ENCODE measurements around the gene KCNQ5.
"Not testable (repeated sequence)": the region's sequence is repeated elsewhere in the genome, so short reads cannot be mapped to it uniquely, and the experiment has no call there.

Gene KCNQ5

DNA sequence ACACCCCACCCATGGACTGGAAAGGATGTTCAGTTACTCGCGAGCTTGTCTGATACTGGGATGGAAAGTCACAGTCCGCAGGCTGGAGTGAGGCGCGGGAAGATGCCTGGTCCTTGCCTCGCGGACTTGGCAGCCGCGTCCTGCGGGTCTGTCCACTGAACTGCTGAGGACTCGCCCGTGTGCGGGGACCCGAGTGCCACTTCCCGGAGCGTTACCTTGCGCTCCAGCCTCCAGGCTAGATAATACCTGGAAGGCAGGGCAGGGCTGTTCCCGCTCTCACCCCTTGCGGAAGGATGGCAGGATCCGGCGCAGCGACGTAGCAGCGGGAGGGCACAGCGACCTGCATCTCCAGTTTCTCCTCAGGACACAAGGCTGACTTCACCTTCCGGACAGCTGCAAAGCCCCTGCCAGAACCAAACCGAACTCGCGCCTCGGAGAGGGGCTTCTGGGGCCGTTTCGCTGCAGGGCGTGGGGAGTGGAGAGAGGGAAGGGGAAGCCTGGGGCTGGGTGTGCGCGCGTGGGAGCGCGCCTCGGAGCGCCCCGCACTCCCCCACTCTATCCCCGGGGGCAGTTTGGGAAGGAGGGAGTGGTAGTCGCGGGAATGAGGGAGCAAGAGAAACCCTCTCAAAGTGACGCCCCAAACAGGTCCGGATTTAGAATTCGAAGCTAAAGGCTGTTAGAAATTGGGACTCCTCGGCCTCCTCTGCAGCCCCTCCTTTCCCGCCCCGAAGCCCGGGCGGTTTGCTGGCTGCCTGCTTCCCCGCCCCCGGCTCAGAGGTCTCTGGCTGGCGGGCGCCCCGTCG is at the start of gene KCNQ5:
TSS of gene KCNQ5 (plus strand) at position 774 of the 803 bp plus-strand sequence.
- DNase-seq: no peak

- DNase-seq: no peak
Observed at GRCh38 chr6:72579865-72580264, 42.0 kb upstream of the KCNQ5 start.

DNA sequence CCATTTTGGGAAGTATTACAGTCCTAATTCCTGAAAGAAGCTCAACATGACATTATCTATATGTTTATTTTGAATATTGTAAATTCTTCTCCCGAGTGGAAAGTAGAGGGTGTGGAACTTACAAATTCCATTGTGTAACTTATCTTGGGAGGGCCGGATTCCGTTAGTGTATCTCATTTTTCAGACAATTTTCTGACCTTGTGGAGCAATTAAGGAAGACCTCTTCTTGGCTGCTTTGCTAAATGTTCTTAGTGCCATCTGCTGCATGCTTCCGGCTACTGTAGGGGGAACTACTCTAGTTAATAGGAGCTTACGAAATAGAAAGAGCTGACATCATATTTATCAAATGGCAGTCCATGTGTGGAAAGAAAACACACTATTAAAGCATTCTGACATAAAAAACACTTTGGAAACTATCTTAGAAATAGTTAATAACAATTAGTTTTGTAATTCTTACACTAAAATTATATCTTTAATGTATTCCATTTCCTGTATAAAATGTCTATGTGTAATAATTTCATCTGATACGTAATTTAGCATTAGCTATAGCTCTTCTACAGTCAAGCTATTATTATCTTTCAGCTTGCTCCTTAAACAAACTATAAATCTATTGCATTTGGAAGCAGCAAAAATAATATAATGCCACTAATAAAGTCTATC is 41.5 kb upstream of the KCNQ5 start:
- peak; percentile 44 for DNase-seq

- DNase-seq: not testable (repeated sequence)
Observed at GRCh38 chr6:72580950-72581349, 40.9 kb upstream of the KCNQ5 start.

GRCh38 chr6:72588155-72588554 is 33.7 kb upstream of the KCNQ5 start:
- DNase-seq: no peak

- DNase-seq: no peak
Observed at GRCh38 chr6:72589096-72589495, 32.8 kb upstream of the KCNQ5 start.

GRCh38 chr6:72595812-72596211 is 26.1 kb upstream of the KCNQ5 start:
- no peak for DNase-seq

GRCh38 chr6:72616406-72617015 is 5.4 kb upstream of the KCNQ5 start:
- no peak for DNase-seq

GRCh38 chr6:72617721-72618120 is 4.1 kb upstream of the KCNQ5 start:
- no peak for DNase-seq

DNA sequence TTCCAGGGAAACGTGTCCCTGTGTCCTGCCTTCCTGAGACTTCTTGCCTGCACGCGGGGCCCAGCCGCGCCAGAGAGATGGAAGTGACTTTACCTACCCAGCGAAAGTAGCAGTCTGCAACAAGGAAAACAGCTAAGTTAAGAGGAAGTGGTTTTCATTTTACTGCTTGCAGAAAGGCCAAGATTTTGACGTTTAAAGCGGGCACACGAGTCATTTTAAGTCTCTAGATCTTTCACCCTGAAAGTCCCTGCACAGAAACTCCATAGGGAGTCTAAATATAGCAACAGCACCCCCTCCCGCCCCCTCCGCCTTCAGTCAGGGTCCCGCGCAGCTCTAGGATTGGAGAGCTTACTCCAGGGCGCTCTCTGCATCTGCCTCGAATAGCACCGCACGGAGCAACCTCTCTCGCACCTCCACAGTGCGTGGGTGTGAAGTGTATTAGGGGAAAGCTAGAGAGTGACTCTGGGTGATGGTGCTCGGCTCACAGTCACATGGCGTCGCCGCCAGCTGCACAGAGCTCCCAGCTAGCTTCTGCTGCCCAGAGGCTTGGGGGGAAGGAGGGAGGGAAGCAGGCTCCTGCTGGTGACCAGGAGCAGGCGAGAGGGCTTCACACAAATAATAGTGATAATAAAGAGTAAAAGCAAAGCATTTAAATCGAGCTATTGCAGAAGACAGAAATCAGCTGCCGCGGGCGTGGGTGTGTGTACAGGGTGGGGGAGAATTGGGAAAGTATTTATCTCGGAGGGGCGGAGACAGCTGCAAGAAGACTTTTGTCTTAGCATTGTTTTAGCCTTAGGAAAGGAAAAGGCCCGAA is 1.8 kb upstream of the KCNQ5 start:
- DNase-seq: no peak

DNA sequence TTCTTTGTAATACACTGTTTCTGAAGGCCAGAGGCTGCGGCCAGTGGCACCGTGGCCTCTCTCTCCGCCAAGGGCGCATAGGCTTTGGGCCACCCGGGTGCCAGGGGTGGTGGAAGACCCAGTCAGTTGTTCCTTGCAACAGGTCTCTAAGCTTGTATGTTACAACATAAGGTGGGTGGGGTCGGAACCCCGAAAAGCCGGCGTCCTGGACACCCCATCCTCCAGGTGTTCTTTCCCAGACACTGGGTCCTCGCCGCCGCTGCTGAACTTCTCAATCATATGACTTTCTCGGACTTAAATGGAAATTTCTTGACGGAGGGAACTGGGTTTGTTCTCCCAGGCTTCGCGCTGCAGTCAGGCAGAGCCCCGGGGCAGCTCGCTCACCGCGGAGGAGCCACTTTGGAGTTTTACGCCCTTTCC is 983 bp upstream of the KCNQ5 start:
- DNase-seq: no peak

GRCh38 chr6:72622094-72622940 is 453 bp downstream of the KCNQ5 start:
- DNase-seq: peak; percentile 25

- no peak for DNase-seq
Observed at GRCh38 chr6:72623808-72624207, 1.9 kb downstream of the KCNQ5 start.

- DNase-seq: no peak
Observed at GRCh38 chr6:72624557-72625160, 2.8 kb downstream of the KCNQ5 start.

- no peak for DNase-seq
Observed at GRCh38 chr6:72626126-72626525, 4.3 kb downstream of the KCNQ5 start.

GRCh38 chr6:72627539-72627938 is 5.7 kb downstream of the KCNQ5 start:
- DNase-seq: no peak

DNA sequence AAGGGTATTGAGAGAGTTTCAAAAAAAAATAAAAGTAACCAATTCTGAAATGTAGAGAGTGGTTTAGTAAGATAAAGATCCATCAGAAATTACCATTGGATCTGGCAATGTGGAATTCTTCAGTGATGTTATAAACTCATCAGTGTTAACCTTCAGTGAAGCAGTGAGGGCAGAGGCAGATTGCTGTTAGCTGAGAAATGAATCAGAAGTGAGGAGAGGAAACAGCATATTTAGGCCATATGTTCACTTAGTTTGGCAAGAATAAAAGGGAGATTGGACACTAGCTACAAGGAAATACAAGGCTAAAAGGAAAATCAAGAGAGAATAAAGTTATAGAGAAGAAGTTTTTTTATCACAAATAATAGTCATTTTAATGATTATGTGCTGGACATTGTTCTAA is 9.6 kb downstream of the KCNQ5 start:
- no peak for DNase-seq

DNA sequence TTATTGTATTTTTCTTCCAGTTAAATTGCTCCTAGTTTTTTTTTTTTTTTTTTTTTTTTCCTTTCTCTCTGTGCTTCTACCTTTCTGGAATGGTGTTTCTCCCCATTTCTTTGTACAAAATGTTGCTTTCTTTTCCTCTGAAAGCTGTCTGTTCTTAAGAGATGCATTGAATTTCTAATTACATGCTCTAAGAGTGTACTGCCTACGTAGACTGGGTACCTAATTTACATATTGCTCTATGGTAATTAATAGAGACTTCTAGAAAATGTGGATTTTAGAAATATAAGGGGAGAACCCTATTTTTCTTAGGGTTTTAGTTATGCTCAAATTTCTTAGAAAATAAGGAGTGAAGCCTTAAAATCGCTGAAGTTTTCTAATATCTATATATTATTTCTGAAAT is 13.8 kb downstream of the KCNQ5 start:
- DNase-seq: no peak

DNA sequence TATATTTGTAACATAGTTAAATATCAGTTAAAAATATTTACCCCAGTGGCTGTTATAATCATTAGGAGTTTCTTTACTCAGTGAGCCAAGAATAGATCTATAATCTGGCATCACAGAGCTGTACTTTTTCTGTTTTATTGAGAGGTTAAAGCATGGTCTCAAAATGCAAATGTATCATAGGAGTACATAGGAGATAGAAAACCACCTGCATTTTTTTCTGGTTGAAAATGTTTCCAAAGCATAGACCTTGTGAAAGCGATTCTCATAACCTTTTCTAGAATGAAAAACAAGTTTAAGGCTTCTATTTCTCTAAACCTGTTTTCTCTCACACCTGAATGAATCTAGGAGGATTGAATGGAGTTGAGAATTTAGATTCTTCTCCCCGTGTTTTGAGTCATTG is 14.4 kb downstream of the KCNQ5 start:
- no peak for DNase-seq

DNA sequence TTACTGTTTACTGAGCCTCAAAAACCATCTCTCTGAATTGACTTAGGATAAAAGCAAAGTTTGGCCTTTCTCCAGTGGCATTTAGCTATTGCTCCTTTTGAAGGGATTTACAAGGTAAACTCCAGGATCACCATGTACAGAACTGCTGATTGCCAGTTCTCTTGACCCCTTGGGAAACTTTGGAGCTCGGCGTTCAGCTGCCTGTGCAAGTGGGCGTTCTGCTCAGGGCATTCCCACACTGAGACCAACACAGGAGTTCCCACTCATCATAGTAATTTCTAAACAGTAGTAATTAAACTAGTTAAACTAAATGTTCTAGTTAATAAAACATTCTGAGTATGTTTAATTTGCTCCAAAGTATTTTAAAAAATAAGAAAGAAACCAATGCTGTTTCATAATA is 14.9 kb downstream of the KCNQ5 start:
- DNase-seq: no peak

DNA sequence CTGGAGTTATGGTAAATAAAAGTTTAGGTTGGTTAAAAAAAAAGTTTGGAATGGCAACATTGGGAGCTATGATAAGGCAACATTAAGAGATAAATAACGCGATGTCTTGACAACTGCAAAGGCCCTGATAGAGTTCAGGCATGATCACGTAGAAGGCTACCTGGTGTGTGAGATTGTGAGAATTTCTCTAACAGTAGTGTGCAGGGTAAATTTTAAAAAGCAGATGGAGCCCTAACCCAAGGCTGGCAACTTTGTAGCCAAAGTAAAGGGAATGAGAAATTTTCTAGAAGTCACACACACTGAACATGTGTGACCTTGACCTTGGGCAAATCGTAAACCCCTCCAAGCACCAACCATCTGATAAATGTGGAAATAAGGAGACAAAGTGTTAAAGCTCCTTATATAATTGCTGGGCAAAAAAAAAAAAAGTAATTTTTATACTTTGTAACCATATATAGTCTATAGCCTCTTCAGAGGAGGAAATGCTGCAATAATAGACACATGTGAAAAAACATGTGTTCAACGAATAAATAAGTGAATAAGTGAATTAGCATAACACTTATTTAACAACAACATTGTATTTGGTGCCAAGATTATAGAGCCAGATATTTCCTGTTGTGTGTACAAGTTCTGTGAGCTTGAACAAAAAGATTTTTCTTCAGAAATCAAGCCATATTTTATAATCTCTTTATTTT is 18.2 kb downstream of the KCNQ5 start:
- DNase-seq: no peak
